Stimulated activated CD8-positive, alpha-beta memory T cell treated with anti-CD3 and anti-CD28 coated beads, Interleukin-4, amount 100 ng/mL, for 1 hour (primary cell): Measurements from ENCODE around the gene C4orf51.

Experiments
- DNase-seq, 2 donors: peaks; one replicate each; pipeline ENCODE4 v3.0.0-alpha.2; 2020; ENCODE audit warnings: low read depth in 2 of 2, low spot score in 1 of 2

C4orf51 gene

GRCh38 chr4:145755802-145756201 lies 75.9 kb downstream of the C4orf51 start:
- DNase-seq, result no peak

GRCh38 chr4:145756244-145756643 lies 76.3 kb downstream of the C4orf51 start:
- DNase-seq, result no peak

- no peak for DNase-seq
Measured at GRCh38 chr4:145757188-145757587, 77.2 kb downstream of the C4orf51 start.

GRCh38 chr4:145760176-145760575 lies 80.2 kb downstream of the C4orf51 start:
- no peak for DNase-seq

- no peak for DNase-seq
Measured at GRCh38 chr4:145760961-145761929, 81.3 kb downstream of the C4orf51 start.

- DNase-seq, result no peak
Measured at GRCh38 chr4:145762719-145763118, 82.8 kb downstream of the C4orf51 start.

GRCh38 chr4:145763399-145763798 lies 83.5 kb downstream of the C4orf51 start:
- DNase-seq, result no peak

- DNase-seq, result no peak
Measured at GRCh38 chr4:145766273-145766672, 86.3 kb downstream of the C4orf51 start.

- no peak for DNase-seq
Measured at GRCh38 chr4:145769450-145770037, 89.6 kb downstream of the C4orf51 start.

GRCh38 chr4:145770124-145770523 lies 90.2 kb downstream of the C4orf51 start:
- DNase-seq, result no peak

GRCh38 chr4:145772347-145772746 lies 92.4 kb downstream of the C4orf51 start:
- DNase-seq, result no peak

- DNase-seq, result no peak
Measured at GRCh38 chr4:145773581-145774234, 93.8 kb downstream of the C4orf51 start.

- no peak for DNase-seq
Measured at GRCh38 chr4:145774473-145774872, 94.5 kb downstream of the C4orf51 start.

- DNase-seq, result no peak
Measured at GRCh38 chr4:145775406-145775805, 95.5 kb downstream of the C4orf51 start.

- DNase-seq, result no peak
Measured at GRCh38 chr4:145776208-145776607, 96.3 kb downstream of the C4orf51 start.

- no peak for DNase-seq
Measured at GRCh38 chr4:145779319-145779801, 99.4 kb downstream of the C4orf51 start.

GRCh38 chr4:145781351-145781750 lies 101.4 kb downstream of the C4orf51 start:
- no peak for DNase-seq
